ENCODE data around the gene ADH5. TPM values are rescaled to one million over a fixed set of nuclear protein-coding genes. Genes with fewer than 3 reads are reported as not detected.
A peak's percentile ranks its signal among the peaks of the same experiment; 100 is the strongest.
"Not testable (repeated sequence)": the region's sequence is repeated elsewhere in the genome, so short reads cannot be mapped to it uniquely, and the experiment has no call there.

ADH5 gene
- total and polyA plus RNA-seq, 2 donors, result 120 to 160 TPM

DNA sequence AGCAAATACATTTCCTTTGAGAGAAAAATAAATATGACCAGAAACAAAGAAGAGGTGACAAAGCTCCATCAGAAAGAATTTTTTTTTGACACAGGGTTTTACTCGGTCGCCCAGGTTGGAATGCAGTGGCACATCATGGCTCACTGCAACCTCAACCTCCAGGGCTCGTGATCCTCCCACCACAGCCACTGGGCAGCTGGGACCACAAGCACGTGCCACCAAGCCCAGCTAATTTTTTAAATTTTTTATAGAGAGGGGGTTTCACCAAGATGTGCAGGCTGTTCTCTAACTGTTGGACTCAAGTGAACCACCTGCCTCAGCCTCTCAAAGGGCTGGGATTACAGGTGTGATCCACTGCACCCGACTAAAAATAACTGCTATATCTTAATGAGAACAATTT is 10.3 kb downstream of the ADH5 start:
- H3K27me3 ChIP-seq (ENCODE audit: control insufficient read depth in 2 of 2, insufficient read depth in 1 of 2, low read length in 1 of 2), result no peaks in the 10 kb centered on the region
- peaks cover 48 to 96% of the 10 kb centered on the region in 2 donors for H3K36me3 ChIP-seq (ENCODE audit: control insufficient read depth in 2 of 2, insufficient read depth in 2 of 2, low read length in 1 of 2)
- no peak overlapping the region for H3K4me3 ChIP-seq (ENCODE audit: low read length in 2 of 2)
- H3K9me3 ChIP-seq (ENCODE audit: control insufficient read depth in 2 of 2, insufficient read depth in 1 of 2, low read length in 1 of 2), result no peaks in the 10 kb centered on the region
- no peak overlapping the region for H3K27ac ChIP-seq (ENCODE audit: low read depth in 1 of 2, low read length in 1 of 2)
- 99% methylated on average over 5 of the region's 5 CpGs for WGBS
- no peak for DNase-seq (ENCODE audit: low read depth in 6 of 9, low spot score in 9 of 9)
- no peaks in the 10 kb centered on the region for H3K4me1 ChIP-seq (ENCODE audit: control insufficient read depth in 2 of 2, insufficient read depth in 2 of 2, low read length in 2 of 2)

DNA sequence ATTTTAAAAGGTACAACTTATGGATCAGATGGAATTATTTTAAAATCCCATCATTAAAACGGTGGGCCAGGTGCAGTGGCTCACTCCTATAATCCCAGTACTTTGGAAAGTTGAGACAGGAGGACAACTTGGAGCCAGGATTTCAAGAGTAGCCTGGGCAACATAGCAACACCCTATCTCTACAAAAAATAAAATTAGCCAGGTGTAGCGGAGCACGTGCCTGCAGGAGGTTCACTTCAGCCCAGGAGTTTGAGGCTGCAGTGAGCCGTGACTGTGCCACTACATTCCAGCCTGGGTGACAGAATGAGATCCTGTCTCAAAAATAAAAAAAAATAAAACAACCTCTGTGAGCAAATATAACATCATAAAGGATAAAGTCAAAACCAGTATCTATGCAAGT is 11.4 kb downstream of the ADH5 start:
- Histone ChIP-seq H3K9me3 (ENCODE audit: control insufficient read depth in 2 of 2, insufficient read depth in 1 of 2, low read length in 1 of 2) (no peaks in the 10 kb centered on the region), H3K27me3 (ENCODE audit: control insufficient read depth in 2 of 2, insufficient read depth in 1 of 2, low read length in 1 of 2) (no peaks in the 10 kb centered on the region), H3K4me1 (ENCODE audit: control insufficient read depth in 2 of 2, insufficient read depth in 2 of 2, low read length in 2 of 2) (no peaks in the 10 kb centered on the region), H3K36me3 (ENCODE audit: control insufficient read depth in 2 of 2, insufficient read depth in 2 of 2, low read length in 1 of 2) (peaks cover 40 to 93% of the 10 kb centered on the region in 2 donors), H3K4me3 (ENCODE audit: low read length in 2 of 2) (no peak overlapping the region), H3K27ac (ENCODE audit: low read depth in 1 of 2, low read length in 1 of 2) (no peak overlapping the region)
- 97% methylated on average over 4 of the region's 4 CpGs for WGBS
- DNase-seq (ENCODE audit: low read depth in 6 of 9, low spot score in 9 of 9), result no peak

DNA sequence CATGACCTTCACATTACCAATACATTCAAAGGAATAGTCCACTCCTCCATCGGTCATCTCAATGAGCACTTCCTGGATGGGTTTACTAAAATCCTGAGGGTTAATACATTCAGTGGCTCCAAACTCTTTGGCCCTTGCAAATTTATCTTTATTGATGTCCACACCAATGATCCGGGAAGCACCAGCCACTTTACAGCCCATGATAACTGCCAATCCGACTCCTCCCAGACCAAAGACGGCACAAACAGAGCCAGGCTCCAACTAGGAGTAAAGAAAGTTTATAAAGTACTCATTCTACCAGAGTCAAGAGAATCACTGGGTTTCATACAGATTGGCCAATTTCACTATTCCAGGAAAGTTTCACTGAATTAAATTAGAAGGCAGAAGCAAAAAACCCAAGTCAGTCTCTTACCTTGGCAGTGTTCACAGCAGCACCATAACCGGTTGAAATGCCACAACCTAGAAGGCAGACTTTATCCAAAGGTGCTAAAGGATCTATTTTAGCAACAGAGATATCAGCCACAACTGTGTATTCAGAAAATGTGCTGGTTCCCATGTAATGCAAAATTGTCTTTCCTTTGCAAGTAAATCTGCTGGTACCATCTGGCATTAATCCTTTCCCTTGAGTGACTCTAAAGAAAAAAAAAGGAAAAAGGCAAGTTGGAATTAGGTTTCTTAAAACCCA is 12.2 kb downstream of the ADH5 start:
- H3K4me1 ChIP-seq (ENCODE audit: control insufficient read depth in 2 of 2, insufficient read depth in 2 of 2, low read length in 2 of 2), result no peaks in the 10 kb centered on the region
- H3K36me3 ChIP-seq (ENCODE audit: control insufficient read depth in 2 of 2, insufficient read depth in 2 of 2, low read length in 1 of 2), result peaks cover 45 to 93% of the 10 kb centered on the region in 2 donors
- H3K27me3 ChIP-seq (ENCODE audit: control insufficient read depth in 2 of 2, insufficient read depth in 1 of 2, low read length in 1 of 2), result no peaks in the 10 kb centered on the region
- no peak for DNase-seq (ENCODE audit: low read depth in 6 of 9, low spot score in 9 of 9)
- WGBS, result 99% methylated on average over 5 of the region's 5 CpGs
- H3K4me3 ChIP-seq (ENCODE audit: low read length in 2 of 2), result no peak overlapping the region
- H3K27ac ChIP-seq (ENCODE audit: low read depth in 1 of 2, low read length in 1 of 2), result no peak overlapping the region
- no peaks in the 10 kb centered on the region for H3K9me3 ChIP-seq (ENCODE audit: control insufficient read depth in 2 of 2, insufficient read depth in 1 of 2, low read length in 1 of 2)

DNA sequence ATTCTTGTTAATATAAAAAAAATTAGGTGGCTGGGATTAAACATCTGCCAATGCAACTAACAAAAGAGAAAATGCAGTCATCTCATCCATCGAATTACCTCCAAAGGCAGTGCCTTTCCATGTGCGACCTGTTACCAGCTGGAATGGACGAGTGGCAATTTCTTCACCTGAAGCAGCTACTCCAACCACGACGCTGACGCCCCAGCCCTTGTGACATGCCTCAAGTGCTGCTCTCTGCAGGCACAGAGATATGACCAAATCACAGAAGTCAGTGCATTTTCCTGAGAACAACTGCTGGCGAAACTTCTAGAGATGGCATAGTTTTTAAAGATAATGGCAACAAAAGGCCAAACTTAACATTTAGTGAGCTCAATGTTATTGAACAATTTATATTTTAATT is 13.8 kb downstream of the ADH5 start:
- Histone ChIP-seq H3K27me3 (ENCODE audit: control insufficient read depth in 2 of 2, insufficient read depth in 1 of 2, low read length in 1 of 2) (no peaks in the 10 kb centered on the region), H3K9me3 (ENCODE audit: control insufficient read depth in 2 of 2, insufficient read depth in 1 of 2, low read length in 1 of 2) (no peaks in the 10 kb centered on the region), H3K36me3 (ENCODE audit: control insufficient read depth in 2 of 2, insufficient read depth in 2 of 2, low read length in 1 of 2) (peaks cover 38 to 87% of the 10 kb centered on the region in 2 donors), H3K27ac (ENCODE audit: low read depth in 1 of 2, low read length in 1 of 2) (no peak overlapping the region), H3K4me1 (ENCODE audit: control insufficient read depth in 2 of 2, insufficient read depth in 2 of 2, low read length in 2 of 2) (no peaks in the 10 kb centered on the region), H3K4me3 (ENCODE audit: low read length in 2 of 2) (no peak overlapping the region)
- DNase-seq (ENCODE audit: low read depth in 6 of 9, low spot score in 9 of 9), result no peak
- WGBS, result 98% methylated on average over 7 of the region's 7 CpGs

DNA sequence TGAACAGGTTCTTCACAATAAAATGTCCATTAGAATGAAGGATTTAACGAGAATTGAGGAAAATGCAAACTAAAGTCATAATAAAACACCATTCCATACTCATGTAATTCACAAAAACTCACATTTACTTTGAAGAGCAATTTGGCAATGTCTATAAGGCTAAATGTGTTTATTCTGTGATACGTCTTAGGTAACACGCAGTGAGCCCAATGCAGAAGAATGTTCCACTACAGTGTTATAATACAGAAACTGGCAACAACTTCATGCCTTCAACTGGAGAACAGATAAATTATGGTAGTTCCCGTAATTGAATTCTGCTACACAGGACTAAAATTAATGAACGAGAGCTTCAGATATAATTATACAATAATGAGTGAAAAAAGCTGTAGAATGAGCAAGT is 17.4 kb downstream of the ADH5 start:
- Histone ChIP-seq H3K4me3 (ENCODE audit: low read length in 2 of 2) (no peak overlapping the region), H3K27me3 (ENCODE audit: control insufficient read depth in 2 of 2, insufficient read depth in 1 of 2, low read length in 1 of 2) (no peaks in the 10 kb centered on the region), H3K9me3 (ENCODE audit: control insufficient read depth in 2 of 2, insufficient read depth in 1 of 2, low read length in 1 of 2) (no peaks in the 10 kb centered on the region), H3K27ac (ENCODE audit: low read depth in 1 of 2, low read length in 1 of 2) (no peak overlapping the region), H3K36me3 (ENCODE audit: control insufficient read depth in 2 of 2, insufficient read depth in 2 of 2, low read length in 1 of 2) (peaks cover 26 to 71% of the 10 kb centered on the region in 2 donors), H3K4me1 (ENCODE audit: control insufficient read depth in 2 of 2, insufficient read depth in 2 of 2, low read length in 2 of 2) (no peaks in the 10 kb centered on the region)
- 98% methylated on average over 5 of the region's 5 CpGs for WGBS
- no peak for DNase-seq (ENCODE audit: low read depth in 6 of 9, low spot score in 9 of 9)

DNA sequence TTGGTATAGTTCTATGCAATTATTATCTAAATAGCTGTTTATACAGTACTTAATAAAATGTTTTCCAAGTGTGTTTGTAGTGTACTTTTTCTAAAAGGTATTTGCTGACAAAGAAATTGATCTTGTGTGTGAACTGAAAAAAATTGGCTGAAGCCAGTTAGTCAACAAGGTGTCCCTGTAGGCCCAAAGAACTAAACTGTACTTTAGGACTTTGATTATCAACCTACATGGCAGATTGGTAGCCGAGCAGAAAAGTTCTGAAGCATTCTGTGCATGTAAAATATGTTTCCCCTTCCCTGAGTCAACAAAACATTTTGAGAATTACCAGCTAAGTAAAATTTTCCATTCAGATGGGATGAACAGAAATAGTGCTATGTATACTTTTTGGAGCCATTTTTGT is 21.0 kb downstream of the ADH5 start:
- H3K27me3 ChIP-seq (ENCODE audit: control insufficient read depth in 2 of 2, insufficient read depth in 1 of 2, low read length in 1 of 2), result no peaks in the 10 kb centered on the region
- peaks cover 11 to 46% of the 10 kb centered on the region in 2 donors for H3K36me3 ChIP-seq (ENCODE audit: control insufficient read depth in 2 of 2, insufficient read depth in 2 of 2, low read length in 1 of 2)
- no peaks in the 10 kb centered on the region for H3K4me1 ChIP-seq (ENCODE audit: control insufficient read depth in 2 of 2, insufficient read depth in 2 of 2, low read length in 2 of 2)
- no peak overlapping the region for H3K4me3 ChIP-seq (ENCODE audit: low read length in 2 of 2)
- no peaks in the 10 kb centered on the region for H3K9me3 ChIP-seq (ENCODE audit: control insufficient read depth in 2 of 2, insufficient read depth in 1 of 2, low read length in 1 of 2)
- H3K27ac ChIP-seq (ENCODE audit: low read depth in 1 of 2, low read length in 1 of 2), result no peak overlapping the region
- no peak for DNase-seq (ENCODE audit: low read depth in 6 of 9, low spot score in 9 of 9)
- WGBS, result 97% methylated on average over 1 of the region's 1 CpG

DNA sequence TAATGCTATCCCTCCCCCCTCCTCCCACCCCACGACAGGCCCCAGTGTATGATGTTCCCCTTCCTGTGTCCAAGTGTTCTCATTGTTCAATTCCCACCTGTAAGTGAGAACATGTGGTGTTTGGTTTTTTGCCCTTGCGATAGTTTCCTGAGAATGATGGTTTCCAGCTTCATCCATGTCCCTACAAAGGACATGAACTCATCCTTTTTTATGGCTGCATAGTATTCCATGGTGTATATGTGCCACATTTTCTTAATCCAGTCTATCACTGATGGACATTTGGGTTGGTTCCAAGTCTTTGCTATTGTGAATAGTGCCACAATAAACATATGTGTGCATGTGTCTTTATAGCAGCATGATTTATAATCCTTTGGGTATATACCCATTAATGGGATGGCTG is 23.1 kb downstream of the ADH5 start:
- not testable (repeated sequence) for H3K27me3 ChIP-seq (ENCODE audit: control insufficient read depth in 2 of 2, insufficient read depth in 1 of 2, low read length in 1 of 2); H3K4me3 ChIP-seq (ENCODE audit: low read length in 2 of 2); DNase-seq (ENCODE audit: low read depth in 6 of 9, low spot score in 9 of 9); H3K9me3 ChIP-seq (ENCODE audit: control insufficient read depth in 2 of 2, insufficient read depth in 1 of 2, low read length in 1 of 2); H3K27ac ChIP-seq (ENCODE audit: low read depth in 1 of 2, low read length in 1 of 2)
- Histone ChIP-seq H3K4me1 (ENCODE audit: control insufficient read depth in 2 of 2, insufficient read depth in 2 of 2, low read length in 2 of 2) (peaks cover 7 to 16% of the 10 kb centered on the region in 2 donors), H3K36me3 (ENCODE audit: control insufficient read depth in 2 of 2, insufficient read depth in 2 of 2, low read length in 1 of 2) (peaks cover 3 to 36% of the 10 kb centered on the region in 2 donors)
- 98% methylated on average over 2 of the region's 2 CpGs for WGBS

DNA sequence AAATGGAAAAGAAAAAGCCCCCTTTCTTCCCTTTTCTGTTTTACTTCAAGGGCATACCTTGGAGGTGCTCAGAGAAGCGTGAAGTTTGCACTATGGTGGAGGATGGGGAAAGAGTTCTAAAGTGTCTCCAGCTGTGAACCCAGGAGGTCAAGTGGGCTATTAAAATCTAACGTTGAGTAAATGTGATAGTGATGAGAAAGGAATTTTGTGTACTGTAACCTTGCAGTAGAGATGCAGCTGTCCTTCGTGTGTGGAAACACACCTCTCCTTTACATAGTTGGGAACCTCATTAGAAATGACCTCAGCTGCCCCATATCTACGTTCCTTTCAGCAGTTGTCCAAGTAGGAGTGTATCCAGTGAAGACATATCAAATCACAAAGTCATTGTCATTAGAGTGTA is 26.5 kb downstream of the ADH5 start:
- DNase-seq (ENCODE audit: low read depth in 6 of 9, low spot score in 9 of 9), result no peak
- peaks cover 8 to 45% of the 10 kb centered on the region in 2 donors for H3K36me3 ChIP-seq (ENCODE audit: control insufficient read depth in 2 of 2, insufficient read depth in 2 of 2, low read length in 1 of 2)
- no peaks in the 10 kb centered on the region for H3K27me3 ChIP-seq (ENCODE audit: control insufficient read depth in 2 of 2, insufficient read depth in 1 of 2, low read length in 1 of 2)
- peaks cover 14 to 20% of the 10 kb centered on the region in 2 donors for H3K4me1 ChIP-seq (ENCODE audit: control insufficient read depth in 2 of 2, insufficient read depth in 2 of 2, low read length in 2 of 2)
- H3K4me3 ChIP-seq (ENCODE audit: low read length in 2 of 2), result no peak overlapping the region
- no peaks in the 10 kb centered on the region for H3K9me3 ChIP-seq (ENCODE audit: control insufficient read depth in 2 of 2, insufficient read depth in 1 of 2, low read length in 1 of 2)
- 91% methylated on average over 4 of the region's 4 CpGs for WGBS
- H3K27ac ChIP-seq (ENCODE audit: low read depth in 1 of 2, low read length in 1 of 2), result peak overlapping the region in 1 of 2 donors; percentile 92

DNA sequence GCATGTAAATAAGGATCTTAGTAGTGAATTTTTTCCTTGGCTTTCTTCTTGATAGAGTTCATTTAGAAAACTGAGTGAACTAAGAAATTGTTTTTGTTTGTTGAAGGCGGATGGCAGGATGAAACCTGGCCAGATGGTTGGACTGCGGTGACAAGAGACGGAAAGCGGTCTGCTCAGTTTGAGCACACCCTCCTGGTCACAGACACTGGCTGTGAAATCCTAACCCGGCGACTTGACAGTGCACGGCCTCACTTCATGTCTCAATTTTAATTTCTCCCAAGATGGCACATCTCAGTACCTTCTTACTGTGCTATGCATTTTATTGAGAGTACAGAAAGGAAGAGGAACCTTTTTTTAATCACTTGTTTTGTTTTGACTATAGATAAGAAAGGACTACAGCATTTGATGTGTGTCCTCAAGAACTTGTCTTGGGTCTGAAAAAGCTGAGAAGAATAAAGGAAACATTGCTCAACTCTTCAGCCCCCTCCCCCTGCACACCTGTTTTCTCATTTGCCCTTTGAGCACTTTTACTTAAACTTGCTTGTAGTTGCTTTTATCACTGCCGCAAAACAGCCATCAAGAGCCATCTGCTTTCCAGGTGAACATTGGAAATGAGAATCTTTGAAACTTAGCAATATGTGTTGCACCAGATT is 27.4 kb downstream of the ADH5 start:
- H3K27ac ChIP-seq (ENCODE audit: low read depth in 1 of 2, low read length in 1 of 2), result peak overlapping the region; percentile 86 to 92
- H3K36me3 ChIP-seq (ENCODE audit: control insufficient read depth in 2 of 2, insufficient read depth in 2 of 2, low read length in 1 of 2), result peaks cover 8 to 40% of the 10 kb centered on the region in 2 donors
- WGBS, result 81% methylated on average over 8 of the region's 8 CpGs

More for the DNA sequence above, 27.4 kb downstream of the ADH5 start:
- peaks cover 14 to 24% of the 10 kb centered on the region in 2 donors for H3K4me1 ChIP-seq (ENCODE audit: control insufficient read depth in 2 of 2, insufficient read depth in 2 of 2, low read length in 2 of 2)
- no peaks in the 10 kb centered on the region for H3K27me3 ChIP-seq (ENCODE audit: control insufficient read depth in 2 of 2, insufficient read depth in 1 of 2, low read length in 1 of 2)
- DNase-seq (ENCODE audit: low read depth in 6 of 9, low spot score in 9 of 9), result peak; percentile 52 to 92 (median 78)
- no peaks in the 10 kb centered on the region for H3K9me3 ChIP-seq (ENCODE audit: control insufficient read depth in 2 of 2, insufficient read depth in 1 of 2, low read length in 1 of 2)
- no peak overlapping the region for H3K4me3 ChIP-seq (ENCODE audit: low read length in 2 of 2)

All from thymus (tissue), 11 donors.